ENCODE results near the gene ACIN1.

DNA sequence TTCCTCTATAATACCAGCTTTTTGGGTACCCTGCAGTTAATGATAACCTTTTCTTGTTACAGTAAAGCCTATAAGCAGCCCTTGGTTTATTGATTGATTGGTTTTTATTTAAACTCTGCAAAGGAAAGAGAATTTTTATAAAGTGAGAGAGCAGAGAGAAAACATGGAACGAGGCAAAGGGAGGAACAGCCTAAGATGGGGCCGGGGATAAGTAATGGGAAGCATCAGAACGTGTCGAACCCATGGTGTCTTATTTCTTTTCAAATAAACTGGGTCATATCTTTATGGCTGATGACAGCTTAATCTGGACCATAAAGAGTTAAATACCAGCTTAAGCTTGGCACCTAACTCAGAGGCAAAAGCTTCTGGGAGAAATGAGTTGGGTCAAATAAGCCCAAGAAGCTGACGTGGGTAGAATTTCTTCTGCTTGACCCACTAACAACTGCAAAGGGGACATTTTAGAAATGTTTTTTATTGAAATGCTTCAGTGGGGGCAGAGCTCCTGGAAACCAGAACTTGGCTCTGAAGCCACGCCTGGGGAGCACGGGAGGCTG lies 73.0 kb downstream of the ACIN1 start:
- TF ChIP-seq, protein P1, sequence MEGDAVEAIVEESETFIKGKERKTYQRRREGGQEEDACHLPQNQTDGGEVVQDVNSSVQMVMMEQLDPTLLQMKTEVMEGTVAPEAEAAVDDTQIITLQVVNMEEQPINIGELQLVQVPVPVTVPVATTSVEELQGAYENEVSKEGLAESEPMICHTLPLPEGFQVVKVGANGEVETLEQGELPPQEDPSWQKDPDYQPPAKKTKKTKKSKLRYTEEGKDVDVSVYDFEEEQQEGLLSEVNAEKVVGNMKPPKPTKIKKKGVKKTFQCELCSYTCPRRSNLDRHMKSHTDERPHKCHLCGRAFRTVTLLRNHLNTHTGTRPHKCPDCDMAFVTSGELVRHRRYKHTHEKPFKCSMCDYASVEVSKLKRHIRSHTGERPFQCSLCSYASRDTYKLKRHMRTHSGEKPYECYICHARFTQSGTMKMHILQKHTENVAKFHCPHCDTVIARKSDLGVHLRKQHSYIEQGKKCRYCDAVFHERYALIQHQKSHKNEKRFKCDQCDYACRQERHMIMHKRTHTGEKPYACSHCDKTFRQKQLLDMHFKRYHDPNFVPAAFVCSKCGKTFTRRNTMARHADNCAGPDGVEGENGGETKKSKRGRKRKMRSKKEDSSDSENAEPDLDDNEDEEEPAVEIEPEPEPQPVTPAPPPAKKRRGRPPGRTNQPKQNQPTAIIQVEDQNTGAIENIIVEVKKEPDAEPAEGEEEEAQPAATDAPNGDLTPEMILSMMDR (conservative IDR thresholded peaks at IDR 0.05), result no peak
- TF ChIP-seq EZH2 (IDR thresholded peaks at IDR 0.05; ENCODE audit: low read depth), result no peak
